Measurements from ENCODE around the gene RPL13A. TPM values are rescaled to one million over a fixed set of nuclear protein-coding genes. Genes with fewer than 3 reads are reported as not detected.

RPL13A gene
- total and polyA plus RNA-seq, 2 of the 13 experiments (the other 11 are each of a cell fraction or from before 2014, with no cell fraction given): 2,601 to 3,407 TPM

GRCh38 chr19:49530708-49531107, 43.3 kb downstream of the RPL13A start:
- Histone ChIP-seq H3K27ac (ENCODE audit: extremely low read length, insufficient read depth, low read length) (no peak overlapping the region), H3K9me3 (ENCODE audit: low read length) (no peaks in the 10 kb centered on the region), H3K4me1 (ENCODE audit: insufficient read depth, low read length) (no peaks in the 10 kb centered on the region), H4K20me1 (ENCODE audit: insufficient read depth, low read length) (no peaks in the 10 kb centered on the region), H3K9ac (ENCODE audit: insufficient read depth, low read depth, low read length) (no peak overlapping the region), H2AFZ (ENCODE audit: low read length) (no peak overlapping the region), H3K4me2 (ENCODE audit: low read depth, low read length) (no peak overlapping the region), H3K4me3 (replicated peaks in 1 of 3; ENCODE audit: insufficient read depth in 1 of 3, low read depth in 2 of 3, low read length in 3 of 3) (no peak overlapping the region), H3K27me3 (ENCODE audit: control insufficient read depth in 1 of 2, insufficient read depth in 2 of 2, low read length in 2 of 2) (no peaks in the 10 kb centered on the region), H3K36me3 (replicated peaks in 1 of 2; ENCODE audit: control insufficient read depth in 1 of 2, insufficient read depth in 2 of 2, low read length in 2 of 2) (peaks cover 11 to 26% of the 10 kb centered on the region in 2 experiments; a peak in 4 of 5 replicates), H3K79me2 (ENCODE audit: insufficient read depth, low read length) (no peaks in the 10 kb centered on the region)
- POLR2A ChIA-PET: interaction anchor here (1.0 kb wide), 1 partner anchor 17 kb away, joined by 4 read pairs; no protein-coding TSS in a partner anchor
- whole genome bisulfite sequencing (ENCODE audit: low lambda C conversion rate): 94% methylated on average over 7 of the region's 7 CpGs
- CTCF ChIA-PET (ENCODE audit: low intra/inter-chr PET ratio, low total read pairs): no interaction called here
- DNase-seq (ENCODE audit: low spot score) (no peak), FAIRE-seq (no peak), ATAC-seq (no peak)
- intact Hi-C loops (cut with micrococcal nuclease; ENCODE audit: unreplicated experiment): no loop called here
- in situ Hi-C loops (cut with HindIII; ENCODE audit: extremely low pct_ligation_motif_present, low pct_unique_long_range_greater_than_20kb): no loop called here
- no TSS peak for BruUV-seq (replicated peaks)
- TF ChIP-seq ZC3H13 (CRISPR knock-in tag; IDR thresholded peaks at IDR 0.05) (no peak), THYN1 (CRISPR knock-in tag; IDR thresholded peaks at IDR 0.05; ENCODE audit: borderline replicate concordance, low read depth) (no peak), MIXL1 (CRISPR knock-in tag; IDR thresholded peaks at IDR 0.05) (no peak), ISL2 (CRISPR knock-in tag; IDR thresholded peaks at IDR 0.05) (no peak), PATZ1 (CRISPR knock-in tag; IDR thresholded peaks at IDR 0.05) (no peak), ZNF772 (CRISPR knock-in tag; IDR thresholded peaks at IDR 0.05) (no peak), SATB2 (CRISPR knock-in tag; IDR thresholded peaks at IDR 0.05) (no peak), ZNF326 (CRISPR knock-in tag; IDR thresholded peaks at IDR 0.05; ENCODE audit: borderline replicate concordance) (no peak)

All from HepG2 (cell line).